Liver (tissue), 3 donors: ENCODE results near the gene ZDHHC21.

Source experiments
- CTCF ChIP-seq: fragments of 150-350 bp; IDR thresholded peaks from 2 replicates; pipeline ENCODE4 v1.5.1; 2017; ENCODE audit warnings: improper control_type of control experiment, low read depth, low read length; ENCODE audit not compliant: missing input control
- EGR1 ChIP-seq, 2 donors: IDR thresholded peaks; 2 replicates each; pipeline ENCODE4 v1.6.1; 2016 to 2018; ENCODE audit warnings: antibody characterized with exemption in 2 of 2, low read depth in 2 of 2
- MAX ChIP-seq: IDR thresholded peaks from 2 replicates; pipeline ENCODE4 v1.6.1; 2016; ENCODE audit warnings: antibody characterized with exemption
- RAD21 ChIP-seq, 2 donors: IDR thresholded peaks; 2 replicates each; pipeline ENCODE4 v1.6.1; 2016; ENCODE audit warnings: antibody characterized with exemption in 2 of 2, mild to moderate bottlenecking in 2 of 2
- REST ChIP-seq: IDR thresholded peaks from 2 replicates; pipeline ENCODE4 v1.6.1; 2016; ENCODE audit warnings: antibody characterized with exemption, mild to moderate bottlenecking
- YY1 ChIP-seq: IDR thresholded peaks from 2 replicates; pipeline ENCODE4 v1.6.1; 2016; ENCODE audit warnings: antibody characterized with exemption, mild to moderate bottlenecking
- ZBTB33 ChIP-seq: IDR thresholded peaks from 2 replicates; pipeline ENCODE4 v1.6.1; 2016; ENCODE audit warnings: antibody characterized with exemption
- donor health status: healthy.
- donor health status: healthy.

- no peak for TF ChIP-seq CTCF
- no peak for TF ChIP-seq YY1
- no peak for TF ChIP-seq REST
- no peak for TF ChIP-seq RAD21 (IDR thresholded peaks at IDR 0.05)
- no peak for TF ChIP-seq ZBTB33
- TF ChIP-seq MAX, result no peak
- no peak for TF ChIP-seq EGR1 (IDR thresholded peaks at IDR 0.05; ENCODE audit: low read depth in 2 of 2)
Measured at GRCh38 chr9:14627513-14627912, 65.7 kb downstream of the ZDHHC21 start.
